HepG2 (cell line): ENCODE data around the gene OSBPL10.

ENCODE experiments used
- CTCF ChIP-seq: sonication (generic); formaldehyde crosslinking; IDR thresholded peaks from 2 replicates; pipeline ENCODE4 v1.5.0; 2020; ENCODE audit warnings: mild to moderate bottlenecking, missing genetic modification reagents, moderate library complexity
- MIER3 ChIP-seq: IDR thresholded peaks from 2 replicates; pipeline ENCODE4 v1.6.1; 2016; ENCODE audit warnings: missing compliant biosample characterization, borderline replicate concordance

- TF ChIP-seq CTCF (CRISPR knock-in tag) = no peak
- TF ChIP-seq MIER3 (CRISPR knock-in tag) = no peak
Observed at GRCh38 chr3:31622636-31623288, 358.3 kb downstream of the OSBPL10 start.
